C4-2B (cell line): ENCODE results near the gene TUBGCP3.

Experiments used
- ZFX ChIP-seq: fragments of 450-650 bp; IDR thresholded peaks from 2 replicates; pipeline ENCODE4 v1.6.1; 2017
- TF ChIP-seq, protein P1 (sequence below): fragments of 450-650 bp; conservative IDR thresholded peaks from 2 replicates; pipeline ENCODE4 v1.5.1; 2017; ENCODE audit warnings: mild to moderate bottlenecking

DNA sequence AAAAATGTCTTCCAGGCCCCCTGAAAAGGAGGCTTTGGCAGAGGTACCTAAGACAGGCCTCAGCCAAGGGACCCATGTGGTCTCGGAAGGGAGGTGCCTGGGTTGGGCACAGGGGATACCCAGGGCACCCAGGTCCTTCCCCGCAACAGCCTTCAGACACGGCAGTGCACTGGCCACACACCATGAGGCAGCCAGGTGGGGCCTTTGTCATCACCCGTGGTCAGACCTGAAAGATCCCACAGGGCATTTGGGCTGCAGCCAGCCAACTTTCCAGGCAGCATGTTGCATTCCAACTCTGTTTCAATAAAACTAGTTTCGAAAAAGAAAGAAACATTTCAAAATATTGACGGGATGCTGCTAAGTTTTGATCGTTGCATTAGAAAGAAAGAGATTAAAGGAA lies 4.7 kb upstream of the TUBGCP3 start:
- TF ChIP-seq, protein P1, sequence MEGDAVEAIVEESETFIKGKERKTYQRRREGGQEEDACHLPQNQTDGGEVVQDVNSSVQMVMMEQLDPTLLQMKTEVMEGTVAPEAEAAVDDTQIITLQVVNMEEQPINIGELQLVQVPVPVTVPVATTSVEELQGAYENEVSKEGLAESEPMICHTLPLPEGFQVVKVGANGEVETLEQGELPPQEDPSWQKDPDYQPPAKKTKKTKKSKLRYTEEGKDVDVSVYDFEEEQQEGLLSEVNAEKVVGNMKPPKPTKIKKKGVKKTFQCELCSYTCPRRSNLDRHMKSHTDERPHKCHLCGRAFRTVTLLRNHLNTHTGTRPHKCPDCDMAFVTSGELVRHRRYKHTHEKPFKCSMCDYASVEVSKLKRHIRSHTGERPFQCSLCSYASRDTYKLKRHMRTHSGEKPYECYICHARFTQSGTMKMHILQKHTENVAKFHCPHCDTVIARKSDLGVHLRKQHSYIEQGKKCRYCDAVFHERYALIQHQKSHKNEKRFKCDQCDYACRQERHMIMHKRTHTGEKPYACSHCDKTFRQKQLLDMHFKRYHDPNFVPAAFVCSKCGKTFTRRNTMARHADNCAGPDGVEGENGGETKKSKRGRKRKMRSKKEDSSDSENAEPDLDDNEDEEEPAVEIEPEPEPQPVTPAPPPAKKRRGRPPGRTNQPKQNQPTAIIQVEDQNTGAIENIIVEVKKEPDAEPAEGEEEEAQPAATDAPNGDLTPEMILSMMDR, result no peak
- no peak for TF ChIP-seq ZFX
